HEK293 (cell line): ENCODE data around the gene NNAT.

Experiments
- BCL11B ChIP-seq: fragments of 450-650 bp; formaldehyde crosslinking; IDR thresholded peaks from 2 replicates; pipeline ENCODE4 v1.5.1; 2016; ENCODE audit warnings: low read depth, missing biosample characterization, missing genetic modification characterization
- GLI4 ChIP-seq: fragments of 450-650 bp; formaldehyde crosslinking; IDR thresholded peaks from 2 replicates; pipeline ENCODE4 v1.5.1; 2016; ENCODE audit warnings: missing biosample characterization, missing genetic modification characterization
- MYNN ChIP-seq: fragments of 450-650 bp; formaldehyde crosslinking; IDR thresholded peaks from 2 replicates; pipeline ENCODE4 v1.5.1; 2016; ENCODE audit warnings: missing biosample characterization, missing genetic modification characterization, borderline replicate concordance
- SCRT1 ChIP-seq: fragments of 450-650 bp; formaldehyde crosslinking; IDR thresholded peaks from 2 replicates; pipeline ENCODE4 v1.5.1; 2016; ENCODE audit warnings: missing biosample characterization, missing genetic modification characterization, borderline replicate concordance
- WT1 ChIP-seq: fragments of 450-650 bp; formaldehyde crosslinking; IDR thresholded peaks from 2 replicates; pipeline ENCODE4 v1.5.1; 2016; ENCODE audit warnings: missing biosample characterization, missing genetic modification characterization
- ZBTB7A ChIP-seq: fragments of 450-650 bp; formaldehyde crosslinking; IDR thresholded peaks from 2 replicates; pipeline ENCODE4 v1.5.1; 2016; ENCODE audit warnings: low read depth, missing biosample characterization, missing genetic modification characterization
- ZNF174 ChIP-seq: fragments of 450-650 bp; formaldehyde crosslinking; IDR thresholded peaks from 2 replicates; pipeline ENCODE4 v1.5.0; 2017; ENCODE audit warnings: missing biosample characterization, mild to moderate bottlenecking, missing genetic modification characterization
- ZNF37A ChIP-seq: fragments of 450-650 bp; IDR thresholded peaks from 2 replicates; pipeline ENCODE4 v1.5.1; 2018; ENCODE audit warnings: missing biosample characterization, missing genetic modification characterization
- ZNF701 ChIP-seq: fragments of 450-650 bp; formaldehyde crosslinking; IDR thresholded peaks from 2 replicates; pipeline ENCODE4 v1.5.1; 2016; ENCODE audit warnings: missing biosample characterization, missing genetic modification characterization
- TF ChIP-seq, protein P1 (sequence below): fragments of 450-650 bp; formaldehyde crosslinking; IDR thresholded peaks from 2 replicates; pipeline ENCODE4 v1.5.1; 2016; ENCODE audit warnings: missing biosample characterization, missing genetic modification characterization
- TF ChIP-seq, protein P2 (sequence below): sonication (generic); formaldehyde crosslinking; IDR thresholded peaks from 2 replicates; pipeline ENCODE4 v1.8.1; 2022; ENCODE audit warnings: mild to moderate bottlenecking, moderate library complexity, missing genetic modification reagents
- TF ChIP-seq, protein P3 (sequence below): fragments of 450-650 bp; formaldehyde crosslinking; IDR thresholded peaks from 2 replicates; pipeline ENCODE4 v1.5.1; 2017; ENCODE audit warnings: missing biosample characterization, missing genetic modification characterization

DNA sequence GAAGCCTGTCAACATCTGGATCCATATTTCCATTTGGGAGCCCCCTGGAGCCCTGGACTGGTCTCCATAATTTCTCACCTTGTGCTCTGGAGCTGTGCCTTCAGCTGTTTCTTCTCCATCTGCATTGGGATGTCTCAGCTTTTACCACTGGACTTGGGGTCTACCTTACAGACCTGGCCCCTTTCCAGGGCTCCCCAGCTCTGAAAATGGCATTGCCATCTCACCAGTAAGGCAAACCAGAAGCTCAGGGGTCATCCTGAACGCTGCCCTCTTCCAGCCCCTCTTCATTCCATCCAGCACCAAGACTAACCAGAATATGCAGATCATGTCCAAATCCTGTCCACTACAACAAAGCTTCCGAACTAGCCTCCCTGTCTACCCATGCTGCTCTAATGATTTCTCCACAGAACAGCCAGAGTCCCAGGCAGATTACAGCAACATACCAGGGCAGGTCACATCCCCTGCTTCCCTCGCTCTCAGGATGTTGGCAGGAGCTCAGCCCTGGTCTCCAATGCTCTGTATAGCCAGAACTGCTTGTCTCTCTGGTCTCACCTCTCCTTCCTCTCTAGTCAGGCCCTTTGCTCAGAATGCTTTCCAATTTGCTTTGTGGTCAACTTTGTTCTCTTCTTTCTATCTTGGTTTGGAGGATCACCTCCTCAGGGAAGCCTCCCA, 17.7 kb upstream of the NNAT start:
- TF ChIP-seq GLI4 (tag by site-specific recombination), result no peak
- no peak for TF ChIP-seq SCRT1 (tag by site-specific recombination)
- no peak for TF ChIP-seq BCL11B (tag by site-specific recombination)
- TF ChIP-seq ZBTB7A (tag by site-specific recombination), result no peak
- no peak for TF ChIP-seq ZNF701 (tag by site-specific recombination)
- TF ChIP-seq ZNF174 (tag by site-specific recombination), result no peak
- TF ChIP-seq, protein P1, sequence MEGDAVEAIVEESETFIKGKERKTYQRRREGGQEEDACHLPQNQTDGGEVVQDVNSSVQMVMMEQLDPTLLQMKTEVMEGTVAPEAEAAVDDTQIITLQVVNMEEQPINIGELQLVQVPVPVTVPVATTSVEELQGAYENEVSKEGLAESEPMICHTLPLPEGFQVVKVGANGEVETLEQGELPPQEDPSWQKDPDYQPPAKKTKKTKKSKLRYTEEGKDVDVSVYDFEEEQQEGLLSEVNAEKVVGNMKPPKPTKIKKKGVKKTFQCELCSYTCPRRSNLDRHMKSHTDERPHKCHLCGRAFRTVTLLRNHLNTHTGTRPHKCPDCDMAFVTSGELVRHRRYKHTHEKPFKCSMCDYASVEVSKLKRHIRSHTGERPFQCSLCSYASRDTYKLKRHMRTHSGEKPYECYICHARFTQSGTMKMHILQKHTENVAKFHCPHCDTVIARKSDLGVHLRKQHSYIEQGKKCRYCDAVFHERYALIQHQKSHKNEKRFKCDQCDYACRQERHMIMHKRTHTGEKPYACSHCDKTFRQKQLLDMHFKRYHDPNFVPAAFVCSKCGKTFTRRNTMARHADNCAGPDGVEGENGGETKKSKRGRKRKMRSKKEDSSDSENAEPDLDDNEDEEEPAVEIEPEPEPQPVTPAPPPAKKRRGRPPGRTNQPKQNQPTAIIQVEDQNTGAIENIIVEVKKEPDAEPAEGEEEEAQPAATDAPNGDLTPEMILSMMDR, result no peak
- TF ChIP-seq, protein P2, sequence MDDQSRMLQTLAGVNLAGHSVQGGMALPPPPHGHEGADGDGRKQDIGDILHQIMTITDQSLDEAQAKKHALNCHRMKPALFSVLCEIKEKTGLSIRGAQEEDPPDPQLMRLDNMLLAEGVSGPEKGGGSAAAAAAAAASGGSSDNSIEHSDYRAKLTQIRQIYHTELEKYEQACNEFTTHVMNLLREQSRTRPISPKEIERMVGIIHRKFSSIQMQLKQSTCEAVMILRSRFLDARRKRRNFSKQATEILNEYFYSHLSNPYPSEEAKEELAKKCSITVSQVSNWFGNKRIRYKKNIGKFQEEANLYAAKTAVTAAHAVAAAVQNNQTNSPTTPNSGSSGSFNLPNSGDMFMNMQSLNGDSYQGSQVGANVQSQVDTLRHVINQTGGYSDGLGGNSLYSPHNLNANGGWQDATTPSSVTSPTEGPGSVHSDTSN (CRISPR knock-in tag), result no peak
- TF ChIP-seq ZNF37A, result no peak
- TF ChIP-seq, protein P3, sequence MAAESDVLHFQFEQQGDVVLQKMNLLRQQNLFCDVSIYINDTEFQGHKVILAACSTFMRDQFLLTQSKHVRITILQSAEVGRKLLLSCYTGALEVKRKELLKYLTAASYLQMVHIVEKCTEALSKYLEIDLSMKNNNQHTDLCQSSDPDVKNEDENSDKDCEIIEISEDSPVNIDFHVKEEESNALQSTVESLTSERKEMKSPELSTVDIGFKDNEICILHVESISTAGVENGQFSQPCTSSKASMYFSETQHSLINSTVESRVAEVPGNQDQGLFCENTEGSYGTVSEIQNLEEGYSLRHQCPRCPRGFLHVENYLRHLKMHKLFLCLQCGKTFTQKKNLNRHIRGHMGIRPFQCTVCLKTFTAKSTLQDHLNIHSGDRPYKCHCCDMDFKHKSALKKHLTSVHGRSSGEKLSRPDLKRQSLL (tag by site-specific recombination), result no peak
- TF ChIP-seq MYNN (tag by site-specific recombination), result no peak
- TF ChIP-seq WT1 (tag by site-specific recombination), result no peak
